ENCODE results near the gene AGPAT3. TPM values are rescaled to one million over a fixed set of nuclear protein-coding genes. Genes with fewer than 3 reads are reported as not detected.

AGPAT3 gene
- total and polyA plus RNA-seq, 2 donors (not counting 3 experiments of a cell fraction or from before 2014, with no cell fraction given): 39.9 to 76.7 TPM

- TF ChIP-seq POLR2A (IDR thresholded peaks at IDR 0.05; ENCODE audit: low read depth, low read length) (no peak), EZH2 (IDR thresholded peaks at IDR 0.05; ENCODE audit: borderline replicate concordance, low read depth, low read length, severe bottlenecking) (no peak), POLR2AphosphoS5 (IDR thresholded peaks at IDR 0.05; ENCODE audit: insufficient read depth, low read depth, low read length) (no peak), GATA2 (IDR thresholded peaks at IDR 0.05; ENCODE audit: insufficient read depth, insufficient read length, low read depth, low read length) (no peak), MYC (IDR thresholded peaks at IDR 0.05; ENCODE audit: low read depth, low read length) (no peak), JUN (IDR thresholded peaks at IDR 0.05; ENCODE audit: borderline replicate concordance, insufficient read depth, insufficient read length, low read depth) (no peak), MAX (IDR thresholded peaks at IDR 0.05; ENCODE audit: insufficient read depth, insufficient read length) (no peak), CTCF (IDR thresholded peaks at IDR 0.05; ENCODE audit: extremely low read depth in 1 of 2, insufficient read depth in 1 of 2, low read depth in 1 of 2, low read length in 2 of 2) (no peak), FOS (IDR thresholded peaks at IDR 0.05; ENCODE audit: borderline replicate concordance, insufficient read depth, low read length) (no peak)
- H3K27me3 ChIP-seq (ENCODE audit: control insufficient read depth in 2 of 2, insufficient read depth in 2 of 2, low read length in 2 of 2): no peaks in the 10 kb centered on the region
- H3K4me2 ChIP-seq (ENCODE audit: insufficient read depth, low read length): no peak overlapping the region
- no peak overlapping the region for H3K27ac ChIP-seq (ENCODE audit: insufficient read depth, low read depth, low read length)
- peaks cover 7% of the 10 kb centered on the region for H3K4me1 ChIP-seq (ENCODE audit: control insufficient read depth, extremely low read depth, insufficient read depth, low read length)
- H3K9me1 ChIP-seq (replicated peaks; ENCODE audit: control insufficient read depth, extremely low read depth, insufficient read depth, low read length): no peaks in the 10 kb centered on the region
- peaks cover 19% of the 10 kb centered on the region for H3K79me2 ChIP-seq (ENCODE audit: control insufficient read depth, insufficient read depth, low read length)
- no peaks in the 10 kb centered on the region for H3K9me3 ChIP-seq (replicated peaks; ENCODE audit: control insufficient read depth, insufficient read depth, low read length)
- DNase-seq (ENCODE audit: low read depth, low spot score) (no peak), FAIRE-seq (no peak)
- BruUV-seq (replicated peaks): no TSS peak
- peaks cover 2% of the 10 kb centered on the region in 2 experiments for H3K36me3 ChIP-seq (ENCODE audit: control insufficient read depth in 2 of 2, extremely low read depth in 1 of 2, insufficient read depth in 2 of 2, low read length in 2 of 2)
- CTCF ChIA-PET: no interaction called here
- H2AFZ ChIP-seq (ENCODE audit: low read depth, low read length): no peak overlapping the region
- H4K20me1 ChIP-seq (replicated peaks; ENCODE audit: control insufficient read depth, extremely low read depth, insufficient read depth, low read length): no peaks in the 10 kb centered on the region
- POLR2A ChIA-PET: no interaction called here
- no peak overlapping the region for H3K4me3 ChIP-seq (replicated peaks in 1 of 3; ENCODE audit: insufficient read depth in 1 of 3, low read depth in 1 of 3, low read length in 3 of 3)
- intact Hi-C loops (cut with micrococcal nuclease): no loop called here
- dilution Hi-C loops (cut with MboI; ENCODE audit: extremely low pct_ligation_motif_present, low sequenced_read_pairs): no loop called here
- no peak overlapping the region for H3K9ac ChIP-seq (replicated peaks; ENCODE audit: extremely low read depth, insufficient read depth, low read length)
Measured at GRCh38 chr21:43906585-43907370, 41.8 kb downstream of the AGPAT3 start.
